Measurements from ENCODE around the gene MYOD1.

Gene MYOD1

GRCh38 chr11:17719938-17720795, 796 bp downstream of the MYOD1 start:
- TF ChIP-seq EP300 (IDR thresholded peaks at IDR 0.05; ENCODE audit: borderline replicate concordance) (no peak), TCF12 (IDR thresholded peaks at IDR 0.05; ENCODE audit: low read depth) (no peak), USF1 (IDR thresholded peaks at IDR 0.05) (no peak), ZBTB7A (IDR thresholded peaks at IDR 0.05; ENCODE audit: low read depth) (no peak), TAF1 (IDR thresholded peaks at IDR 0.05; ENCODE audit: low read depth) (no peak), MAX (IDR thresholded peaks at IDR 0.05) (no peak), FOXM1 (IDR thresholded peaks at IDR 0.05; ENCODE audit: borderline replicate concordance, low read depth) (no peak), EGR1 (IDR thresholded peaks at IDR 0.05) (no peak), NFIC (IDR thresholded peaks at IDR 0.05) (no peak), RAD21 (IDR thresholded peaks at IDR 0.05; ENCODE audit: low read depth) (no peak), CREB1 (IDR thresholded peaks at IDR 0.05; ENCODE audit: low read depth) (no peak), CEBPB (IDR thresholded peaks at IDR 0.05) (no peak), YY1 (IDR thresholded peaks at IDR 0.05; ENCODE audit: low read depth) (no peak), REST (IDR thresholded peaks at IDR 0.05; ENCODE audit: low read depth) (no peak)

- TF ChIP-seq FOXM1 (IDR thresholded peaks at IDR 0.05; ENCODE audit: borderline replicate concordance, low read depth) (no peak), TCF12 (IDR thresholded peaks at IDR 0.05; ENCODE audit: low read depth) (no peak), USF1 (IDR thresholded peaks at IDR 0.05) (no peak), MAX (IDR thresholded peaks at IDR 0.05) (no peak), YY1 (IDR thresholded peaks at IDR 0.05; ENCODE audit: low read depth) (no peak), ZBTB7A (IDR thresholded peaks at IDR 0.05; ENCODE audit: low read depth) (no peak), EP300 (IDR thresholded peaks at IDR 0.05; ENCODE audit: borderline replicate concordance) (no peak), NFIC (IDR thresholded peaks at IDR 0.05) (no peak), TEAD4 (IDR thresholded peaks at IDR 0.05) (no peak), TAF1 (IDR thresholded peaks at IDR 0.05; ENCODE audit: low read depth) (no peak)
Measured at GRCh38 chr11:17720796-17721171, 1.4 kb downstream of the MYOD1 start.

- TF ChIP-seq EGR1 (IDR thresholded peaks at IDR 0.05), result no peak
- TF ChIP-seq EP300 (IDR thresholded peaks at IDR 0.05; ENCODE audit: borderline replicate concordance), result no peak
- no peak for TF ChIP-seq RAD21 (IDR thresholded peaks at IDR 0.05; ENCODE audit: low read depth)
- TF ChIP-seq REST (IDR thresholded peaks at IDR 0.05; ENCODE audit: low read depth), result no peak
- no peak for TF ChIP-seq CEBPB (IDR thresholded peaks at IDR 0.05)
- TF ChIP-seq USF1 (IDR thresholded peaks at IDR 0.05), result no peak
- no peak for TF ChIP-seq TEAD4 (IDR thresholded peaks at IDR 0.05)
- no peak for TF ChIP-seq NFIC (IDR thresholded peaks at IDR 0.05)
- no peak for TF ChIP-seq ZBTB7A (IDR thresholded peaks at IDR 0.05; ENCODE audit: low read depth)
- TF ChIP-seq CREB1 (IDR thresholded peaks at IDR 0.05; ENCODE audit: low read depth), result no peak
- TF ChIP-seq TAF1 (IDR thresholded peaks at IDR 0.05; ENCODE audit: low read depth), result no peak
- TF ChIP-seq FOXM1 (IDR thresholded peaks at IDR 0.05; ENCODE audit: borderline replicate concordance, low read depth), result no peak
Measured at GRCh38 chr11:17721242-17721999, 2.0 kb downstream of the MYOD1 start.

- TF ChIP-seq RAD21 (IDR thresholded peaks at IDR 0.05; ENCODE audit: low read depth), result 0 out of 2 replicates have a peak, but pooled peaks have one; percentile 8
- no peak for TF ChIP-seq REST (IDR thresholded peaks at IDR 0.05; ENCODE audit: low read depth)
Measured at GRCh38 chr11:17722000-17722643, 2.8 kb downstream of the MYOD1 start.

All from Ishikawa (cell line).